Stomach smooth muscle (tissue), 2 donors: ENCODE data around the gene GRID2.
"Not testable (repeated sequence)": the region's sequence is repeated elsewhere in the genome, so short reads cannot be mapped to it uniquely, and the experiment has no call there.

Experiments used
- H3K27ac ChIP-seq: one replicate; pipeline ENCODE4 v1.7.0; 2013; ENCODE audit warnings: mild to moderate bottlenecking, low read length, inconsistent platforms
- H3K27me3 ChIP-seq, 2 donors: one replicate each; pipeline ENCODE4 v1.7.0; 2013; ENCODE audit warnings: low read length in 2 of 2; ENCODE audit not compliant: insufficient read depth in 2 of 2, control insufficient read depth in 1 of 2
- H3K36me3 ChIP-seq, 2 donors: one replicate each; pipeline ENCODE4 v1.7.0; 2013; ENCODE audit warnings: low read length in 2 of 2; ENCODE audit not compliant: control insufficient read depth in 2 of 2, insufficient read depth in 2 of 2
- H3K4me1 ChIP-seq: one replicate; pipeline ENCODE4 v1.7.0; 2013; ENCODE audit warnings: low read length; ENCODE audit not compliant: control insufficient read depth, insufficient read depth
- H3K4me3 ChIP-seq, 2 donors: one replicate each; pipeline ENCODE4 v1.7.0; 2013; ENCODE audit warnings: low read length in 2 of 2
- H3K9ac ChIP-seq, 2 donors: one replicate each; pipeline ENCODE4 v1.7.0; 2013; ENCODE audit warnings: low read length in 2 of 2, mild to moderate bottlenecking in 1 of 2
- H3K9me3 ChIP-seq, 2 donors: one replicate each; pipeline ENCODE4 v1.7.0; 2013; ENCODE audit warnings: low read length in 2 of 2; ENCODE audit not compliant: control insufficient read depth in 2 of 2
- donor health status: healthy.
- donor health status: Pancreatic carcinoma.

The GRID2 gene

DNA sequence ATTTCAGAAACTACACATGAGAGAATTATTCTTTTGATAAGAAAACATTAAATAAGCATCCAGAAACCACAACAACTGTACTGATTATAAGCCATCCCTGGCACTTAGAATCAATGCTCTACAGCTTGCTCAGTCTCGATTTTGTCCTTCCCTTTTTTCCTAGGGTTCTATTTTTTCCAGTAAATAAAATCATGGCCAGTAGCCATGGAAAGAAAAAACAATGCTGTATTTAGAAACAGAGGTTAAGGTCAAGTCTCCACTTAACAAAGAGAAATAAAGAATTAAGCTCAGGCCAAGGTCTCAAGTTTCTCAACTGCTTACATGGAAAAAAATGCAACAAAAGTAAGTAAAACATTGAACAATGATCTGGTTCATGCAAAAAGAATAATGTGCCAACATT lies 38.7 kb upstream of the GRID2 start:
- Histone ChIP-seq H3K4me1 (no peaks in the 10 kb centered on the region), H3K9me3 (no peaks in the 10 kb centered on the region), H3K27me3 (no peaks in the 10 kb centered on the region), H3K9ac (no peak overlapping the region), H3K27ac (no peak overlapping the region), H3K4me3 (no peak overlapping the region), H3K36me3 (no peaks in the 10 kb centered on the region)

GRCh38 chr4:92265798-92266197 lies 38.0 kb upstream of the GRID2 start:
- H3K4me3 ChIP-seq, result no peak overlapping the region
- no peak overlapping the region for H3K27ac ChIP-seq
- no peaks in the 10 kb centered on the region for H3K27me3 ChIP-seq
- no peaks in the 10 kb centered on the region for H3K9me3 ChIP-seq
- no peaks in the 10 kb centered on the region for H3K4me1 ChIP-seq
- no peak overlapping the region for H3K9ac ChIP-seq
- no peaks in the 10 kb centered on the region for H3K36me3 ChIP-seq

DNA sequence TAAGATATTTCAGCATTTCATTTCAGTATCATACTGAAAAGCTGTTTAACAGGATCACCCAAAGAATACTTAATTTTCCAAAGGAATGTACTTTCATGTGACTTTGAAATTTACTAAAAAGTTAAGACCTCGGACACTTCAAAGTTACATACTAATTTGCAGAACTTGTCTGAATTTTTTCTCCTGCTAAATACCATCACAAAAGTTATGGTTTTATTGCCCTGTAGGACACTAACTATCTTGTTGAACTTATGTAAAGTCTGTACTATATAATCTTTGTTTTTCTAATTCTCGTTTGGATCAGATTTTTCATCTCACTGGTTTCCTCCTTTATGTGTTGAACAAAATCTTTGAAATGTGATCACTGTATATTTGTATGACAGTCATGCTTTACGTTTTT lies 37.2 kb upstream of the GRID2 start:
- H3K4me1 ChIP-seq, result no peaks in the 10 kb centered on the region
- H3K36me3 ChIP-seq, result no peaks in the 10 kb centered on the region
- no peaks in the 10 kb centered on the region for H3K9me3 ChIP-seq
- no peak overlapping the region for H3K4me3 ChIP-seq
- H3K27me3 ChIP-seq, result no peaks in the 10 kb centered on the region
- H3K27ac ChIP-seq, result no peak overlapping the region
- H3K9ac ChIP-seq, result no peak overlapping the region

- Histone ChIP-seq H3K27ac (no peak overlapping the region), H3K4me3 (no peak overlapping the region), H3K27me3 (no peaks in the 10 kb centered on the region), H3K36me3 (no peaks in the 10 kb centered on the region), H3K9me3 (no peaks in the 10 kb centered on the region), H3K4me1 (no peaks in the 10 kb centered on the region), H3K9ac (no peak overlapping the region)
Observed at GRCh38 chr4:92268642-92269041, 35.1 kb upstream of the GRID2 start.

- no peak overlapping the region for H3K9ac ChIP-seq
- no peaks in the 10 kb centered on the region for H3K27me3 ChIP-seq
- no peak overlapping the region for H3K27ac ChIP-seq
- no peaks in the 10 kb centered on the region for H3K36me3 ChIP-seq
- no peaks in the 10 kb centered on the region for H3K9me3 ChIP-seq
- H3K4me1 ChIP-seq, result no peaks in the 10 kb centered on the region
- H3K4me3 ChIP-seq, result no peak overlapping the region
Observed at GRCh38 chr4:92270908-92271307, 32.9 kb upstream of the GRID2 start.

DNA sequence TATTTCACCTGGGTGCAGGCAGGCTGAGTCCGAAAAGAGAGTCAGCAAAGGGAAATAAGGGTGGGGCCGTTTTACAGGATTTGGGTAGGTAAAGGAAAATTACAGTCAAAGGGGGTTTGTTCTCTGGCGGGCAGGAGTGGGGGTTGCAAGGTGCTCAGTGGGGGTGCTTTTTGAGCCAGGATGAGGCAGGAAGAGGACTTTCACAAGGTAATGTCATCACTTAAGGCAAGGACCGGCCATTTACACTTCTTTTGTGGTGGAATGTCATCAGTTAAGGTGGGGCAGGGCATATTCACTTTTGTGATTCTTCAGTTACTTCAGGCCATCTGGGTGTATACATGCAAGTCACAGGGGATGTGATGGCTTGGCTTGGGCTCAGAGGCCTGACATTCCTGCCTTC lies 32.2 kb upstream of the GRID2 start:
- not testable (repeated sequence) for H3K9me3 ChIP-seq

DNA sequence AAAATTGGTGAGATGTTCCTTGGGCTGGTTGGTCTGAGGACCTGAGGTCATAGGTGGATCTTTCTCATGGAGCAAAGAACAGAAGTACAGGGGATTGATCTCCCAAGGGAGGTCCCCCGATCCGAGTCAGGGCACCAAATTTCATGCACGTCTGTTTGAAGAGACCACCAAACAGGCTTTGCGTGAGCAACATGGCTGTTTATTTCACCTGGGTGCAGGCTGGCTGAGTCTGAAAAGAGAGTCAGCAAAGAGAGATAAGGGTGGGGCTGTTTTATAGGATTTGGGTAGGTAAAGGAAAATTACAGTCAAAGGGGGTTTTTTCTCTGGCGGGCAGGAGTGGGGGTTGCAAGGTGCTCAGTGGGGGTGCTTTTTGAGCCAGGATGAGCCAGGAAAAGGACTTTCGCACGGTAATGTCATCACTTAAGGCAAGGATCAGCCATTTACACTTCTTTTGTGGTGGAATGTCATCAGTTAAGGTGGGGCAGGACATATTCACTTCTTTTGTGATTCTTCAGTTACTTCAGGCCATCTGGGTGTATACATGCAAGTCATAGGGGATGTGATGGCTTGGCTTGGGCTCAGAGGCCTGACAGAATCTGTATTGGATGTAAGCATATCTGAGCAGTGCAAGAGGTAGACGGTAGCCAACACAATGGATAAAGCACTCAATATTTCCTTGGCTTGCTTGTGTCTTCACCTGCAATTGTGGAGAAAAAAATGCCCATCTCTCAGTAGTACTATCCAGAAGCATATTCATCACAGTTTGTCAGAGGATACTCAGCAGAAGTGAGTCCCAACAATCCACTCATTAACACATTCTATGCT lies 26.5 kb upstream of the GRID2 start:
- not testable (repeated sequence) for H3K27ac ChIP-seq, H3K4me3 ChIP-seq, H3K4me1 ChIP-seq

More for the DNA sequence above, 32.2 kb upstream of the GRID2 start:
- not testable (repeated sequence) for H3K27ac ChIP-seq, H3K36me3 ChIP-seq, H3K9ac ChIP-seq, H3K4me1 ChIP-seq, H3K4me3 ChIP-seq, H3K27me3 ChIP-seq

DNA sequence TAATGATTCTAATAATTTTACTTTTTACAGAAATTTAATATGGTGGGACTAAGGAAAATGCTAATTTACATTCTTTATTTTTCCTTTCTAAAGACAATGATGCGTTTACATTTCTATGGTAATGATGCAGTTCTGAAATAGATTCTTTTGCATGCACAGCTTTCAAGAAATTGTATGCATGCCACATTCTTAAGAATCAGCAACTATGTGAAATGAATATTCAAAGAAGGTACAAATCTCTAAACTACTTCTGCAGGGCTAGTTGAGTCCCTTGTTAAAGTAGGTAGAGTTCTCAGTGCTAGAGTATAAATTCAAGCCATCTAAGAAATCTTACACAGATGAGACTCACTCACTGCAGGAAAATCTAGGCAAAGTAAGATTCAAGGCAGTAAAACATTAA lies 24.5 kb upstream of the GRID2 start:
- Histone ChIP-seq H3K36me3 (no peaks in the 10 kb centered on the region), H3K9me3 (peaks cover 0 to 3% of the 10 kb centered on the region in 2 donors), H3K4me1 (no peaks in the 10 kb centered on the region), H3K27ac (no peak overlapping the region), H3K27me3 (no peaks in the 10 kb centered on the region), H3K9ac (no peak overlapping the region), H3K4me3 (no peak overlapping the region)

More for the DNA sequence above, 26.5 kb upstream of the GRID2 start:
- not testable (repeated sequence) for H3K9me3 ChIP-seq, H3K36me3 ChIP-seq, H3K9ac ChIP-seq, H3K27me3 ChIP-seq

DNA sequence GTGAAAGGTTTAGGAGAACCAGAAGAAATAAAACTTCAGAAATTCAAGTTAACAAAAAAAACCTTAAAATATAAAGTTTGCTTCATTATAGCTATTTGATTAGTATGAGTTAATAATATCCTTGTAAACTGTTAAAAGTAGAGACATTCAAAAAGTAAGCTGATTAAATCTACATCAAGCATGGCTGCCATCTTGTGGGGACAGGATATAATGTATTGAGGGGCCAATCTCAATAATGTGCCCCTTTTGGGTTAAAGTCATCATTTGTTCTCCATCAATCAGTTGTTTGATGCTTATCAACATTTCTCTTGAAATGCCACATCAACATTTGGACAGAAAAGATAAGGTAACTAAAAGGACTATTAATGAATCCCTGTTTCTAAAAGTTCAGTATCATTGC lies 4.6 kb upstream of the GRID2 start:
- Histone ChIP-seq H3K36me3 (no peaks in the 10 kb centered on the region), H3K9me3 (no peaks in the 10 kb centered on the region), H3K27ac (no peak overlapping the region), H3K9ac (no peak overlapping the region), H3K4me1 (no peaks in the 10 kb centered on the region), H3K27me3 (peaks cover 2 to 14% of the 10 kb centered on the region in 2 donors), H3K4me3 (no peak overlapping the region)

DNA sequence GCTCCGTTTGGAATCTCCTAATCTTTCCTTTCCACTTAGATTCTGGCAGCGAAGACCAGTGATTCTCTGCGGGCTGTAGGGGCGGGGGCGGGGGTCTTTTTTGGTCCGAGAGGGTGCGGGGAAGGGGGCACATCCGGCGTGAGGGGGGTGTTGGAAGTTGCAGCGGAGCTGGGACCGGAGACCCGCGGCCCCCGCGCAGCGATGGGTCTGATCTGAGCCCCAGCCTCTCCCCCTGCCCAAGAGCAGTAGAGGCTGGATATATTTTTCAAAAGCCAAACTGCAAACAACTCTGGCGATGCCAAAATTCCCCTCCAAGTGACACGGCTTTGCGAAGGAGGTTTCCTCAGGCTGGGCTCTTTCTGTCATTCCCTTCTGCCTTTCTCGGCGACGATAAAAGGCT lies 355 bp downstream of the GRID2 start:
- Histone ChIP-seq H3K27me3 (peaks cover 23 to 39% of the 10 kb centered on the region in 2 donors), H3K4me1 (peaks cover 11% of the 10 kb centered on the region), H3K27ac (no peak overlapping the region), H3K4me3 (peak overlapping the region; percentile 63 to 65), H3K9ac (no peak overlapping the region), H3K9me3 (no peaks in the 10 kb centered on the region), H3K36me3 (no peaks in the 10 kb centered on the region)

- H3K9me3 ChIP-seq, result no peaks in the 10 kb centered on the region
- H3K27ac ChIP-seq, result no peak overlapping the region
- H3K36me3 ChIP-seq, result no peaks in the 10 kb centered on the region
- H3K4me3 ChIP-seq, result peak overlapping the region; percentile 63 to 65
- H3K27me3 ChIP-seq, result peaks cover 23 to 39% of the 10 kb centered on the region in 2 donors
- peaks cover 11% of the 10 kb centered on the region for H3K4me1 ChIP-seq
- H3K9ac ChIP-seq, result no peak overlapping the region
Observed at GRCh38 chr4:92304606-92305005, 840 bp downstream of the GRID2 start.
